CD4-positive, CD25-positive, alpha-beta regulatory T cell (primary cell): Measurements from ENCODE around the gene VTI1A. TPM values are rescaled to one million over a fixed set of nuclear protein-coding genes. Genes with fewer than 3 reads are reported as not detected.

Experiments
- ATAC-seq, 2 donors: fragments of 150-1000 bp; cut with Tn5 transposase; one replicate each; pipeline ENCODE4 v1.10.0; 2021; ENCODE audit warnings: low read depth in 2 of 2, moderate number of reproducible peaks in 2 of 2, moderate library complexity in 1 of 2
- DNase-seq, 3 donors: peaks; one replicate each; pipeline versions ENCODE4 v3.0.0 to v3.0.0-alpha.2; 2012 to 2022; ENCODE audit warnings: mixed read lengths in 1 of 3
- H3K27ac ChIP-seq: one replicate; pipeline ENCODE4 v1.7.0; 2013; ENCODE audit warnings: mild to moderate bottlenecking, low read length; ENCODE audit not compliant: insufficient read depth, poor library complexity, severe bottlenecking
- H3K27me3 ChIP-seq: one replicate; pipeline ENCODE4 v1.7.0; 2013; ENCODE audit warnings: low read length; ENCODE audit not compliant: control insufficient read depth, insufficient read depth
- H3K36me3 ChIP-seq: one replicate; pipeline ENCODE4 v1.7.0; 2013; ENCODE audit warnings: mild to moderate bottlenecking, low read length, moderate library complexity; ENCODE audit not compliant: control insufficient read depth, insufficient read depth
- H3K4me1 ChIP-seq: 2 replicates; pipeline ENCODE4 v1.7.0; 2013; ENCODE audit warnings: mild to moderate bottlenecking, low read length; ENCODE audit not compliant: insufficient read depth, control insufficient read depth, poor library complexity, severe bottlenecking
- H3K4me3 ChIP-seq: one replicate; pipeline ENCODE4 v1.7.0; 2013; ENCODE audit warnings: low read depth, mild to moderate bottlenecking, low read length, moderate library complexity
- H3K9me3 ChIP-seq, 2 experiments: 1 replicate in 1 of 2; 2 replicates in 1 of 2; pipeline ENCODE4 v1.7.0; 2013; ENCODE audit warnings: low read length in 2 of 2, mild to moderate bottlenecking in 1 of 2, moderate library complexity in 1 of 2; ENCODE audit not compliant: control insufficient read depth in 2 of 2
- H3K27ac Mint-ChIP-seq, 3 donors: one replicate each; pipeline ENCODE4 v1.8.0; 2020 to 2022; ENCODE audit warnings: mild to moderate bottlenecking in 3 of 3, mixed read lengths in 3 of 3, moderate library complexity in 2 of 3
- H3K27me3 Mint-ChIP-seq: one replicate; pipeline ENCODE4 v1.8.0; 2022; ENCODE audit warnings: mild to moderate bottlenecking, mixed read lengths
- H3K36me3 Mint-ChIP-seq: one replicate; pipeline ENCODE4 v1.8.0; 2020; ENCODE audit warnings: mixed read lengths
- H3K4me1 Mint-ChIP-seq, 4 donors: one replicate each; pipeline ENCODE4 v1.8.0; 2020 to 2022; ENCODE audit warnings: mixed read lengths in 4 of 4, mild to moderate bottlenecking in 1 of 4
- H3K4me3 Mint-ChIP-seq, 4 donors: one replicate each; pipeline ENCODE4 v1.8.0; 2020 to 2022; ENCODE audit warnings: mild to moderate bottlenecking in 4 of 4, mixed read lengths in 4 of 4, moderate library complexity in 3 of 4
- H3K9me3 Mint-ChIP-seq, 7 donors: one replicate each; pipeline ENCODE4 v1.8.0; 2020 to 2022; ENCODE audit warnings: mixed read lengths in 7 of 7, mild to moderate bottlenecking in 3 of 7, moderate library complexity in 2 of 7
- polyA plus RNA-seq, 4 donors: library from polyadenylated mRNA; unstranded; fragments of 300-500 nt; fragmentation: Illumina TruSeq; gene quantifications; one replicate each; pipeline ENCODE4 v1.2.3, GENCODE V29; 2021
- total RNA-seq: library from RNA; stranded (reverse); gene quantifications from one replicate; pipeline ENCODE4 v1.2.3, GENCODE V29; 2022

Gene VTI1A
- total and polyA plus RNA-seq, 5 donors from 2014 or later: 25.5 to 77.7 (median 35.1) TPM

- H3K4me1 ChIP-seq: no peaks in the 10 kb centered on the region
- no peak for ATAC-seq
- DNase-seq: no peak
- H3K27me3 ChIP-seq: no peaks in the 10 kb centered on the region
- Mint-ChIP-seq H3K27ac (no peak overlapping the region), H3K4me3 (no peak overlapping the region), H3K36me3 (peaks cover 30% of the 10 kb centered on the region), H3K4me1 (peaks cover 0 to 7% (median 1%) of the 10 kb centered on the region in 4 donors), H3K27me3 (no peaks in the 10 kb centered on the region), H3K9me3 (no peaks in the 10 kb centered on the region)
- no peak overlapping the region for H3K4me3 ChIP-seq
- no peaks in the 10 kb centered on the region for H3K36me3 ChIP-seq
- H3K9me3 ChIP-seq: no peaks in the 10 kb centered on the region
- no peak overlapping the region for H3K27ac ChIP-seq
Observed at GRCh38 chr10:112774210-112774609, 327.2 kb downstream of the VTI1A start.

GRCh38 chr10:112774798-112775197 is 327.8 kb downstream of the VTI1A start:
- ATAC-seq (no peak), DNase-seq (no peak)
- Mint-ChIP-seq H3K27ac (no peak overlapping the region), H3K27me3 (no peaks in the 10 kb centered on the region), H3K4me1 (peaks cover 0 to 11% (median 1%) of the 10 kb centered on the region in 4 donors), H3K9me3 (no peaks in the 10 kb centered on the region), H3K4me3 (no peak overlapping the region), H3K36me3 (peaks cover 33% of the 10 kb centered on the region)
- Histone ChIP-seq H3K27ac (no peak overlapping the region), H3K36me3 (no peaks in the 10 kb centered on the region), H3K4me3 (no peak overlapping the region), H3K4me1 (no peaks in the 10 kb centered on the region), H3K27me3 (no peaks in the 10 kb centered on the region), H3K9me3 (no peaks in the 10 kb centered on the region)

GRCh38 chr10:112775381-112775780 is 328.4 kb downstream of the VTI1A start:
- Mint-ChIP-seq H3K9me3 (no peaks in the 10 kb centered on the region), H3K27me3 (no peaks in the 10 kb centered on the region), H3K27ac (no peak overlapping the region), H3K4me1 (peaks cover 0 to 11% (median 1%) of the 10 kb centered on the region in 4 donors), H3K36me3 (peaks cover 33% of the 10 kb centered on the region), H3K4me3 (no peak overlapping the region)
- no peaks in the 10 kb centered on the region for H3K27me3 ChIP-seq
- no peaks in the 10 kb centered on the region for H3K4me1 ChIP-seq
- no peak for ATAC-seq
- no peak overlapping the region for H3K27ac ChIP-seq
- no peak overlapping the region for H3K4me3 ChIP-seq
- H3K36me3 ChIP-seq: no peaks in the 10 kb centered on the region
- no peaks in the 10 kb centered on the region for H3K9me3 ChIP-seq
- DNase-seq: no peak

GRCh38 chr10:112775892-112776674 is 329.1 kb downstream of the VTI1A start:
- Mint-ChIP-seq H3K4me1 (peaks cover 0 to 11% (median 1%) of the 10 kb centered on the region in 4 donors), H3K27me3 (no peaks in the 10 kb centered on the region), H3K36me3 (peaks cover 36% of the 10 kb centered on the region), H3K4me3 (no peak overlapping the region), H3K27ac (no peak overlapping the region), H3K9me3 (peaks cover 0 to under 1% (median 0%) of the 10 kb centered on the region in 7 donors)
- no peak overlapping the region for H3K4me3 ChIP-seq
- H3K27me3 ChIP-seq: no peaks in the 10 kb centered on the region
- no peak overlapping the region for H3K27ac ChIP-seq
- no peaks in the 10 kb centered on the region for H3K36me3 ChIP-seq
- H3K9me3 ChIP-seq: no peaks in the 10 kb centered on the region
- no peaks in the 10 kb centered on the region for H3K4me1 ChIP-seq
- no peak for ATAC-seq
- DNase-seq: no peak

GRCh38 chr10:112778579-112778978 is 331.6 kb downstream of the VTI1A start:
- Mint-ChIP-seq H3K4me1 (peaks cover 0 to 11% (median 1%) of the 10 kb centered on the region in 4 donors), H3K27me3 (no peaks in the 10 kb centered on the region), H3K27ac (peak overlapping the region in 1 of 3 donors; percentile 45), H3K9me3 (peaks cover 0 to 1% (median 0%) of the 10 kb centered on the region in 7 donors), H3K4me3 (no peak overlapping the region), H3K36me3 (peaks cover 32% of the 10 kb centered on the region)
- H3K9me3 ChIP-seq: no peaks in the 10 kb centered on the region
- no peak for DNase-seq
- no peaks in the 10 kb centered on the region for H3K36me3 ChIP-seq
- no peak for ATAC-seq
- H3K27me3 ChIP-seq: no peaks in the 10 kb centered on the region
- H3K4me3 ChIP-seq: no peak overlapping the region
- H3K27ac ChIP-seq: no peak overlapping the region
- H3K4me1 ChIP-seq: no peaks in the 10 kb centered on the region

GRCh38 chr10:112779025-112779770 is 332.2 kb downstream of the VTI1A start:
- Mint-ChIP-seq H3K4me3 (no peak overlapping the region), H3K27me3 (no peaks in the 10 kb centered on the region), H3K9me3 (peaks cover 0 to 1% (median 0%) of the 10 kb centered on the region in 7 donors), H3K36me3 (peaks cover 34% of the 10 kb centered on the region), H3K27ac (peak overlapping the region in 1 of 3 donors; percentile 45), H3K4me1 (peaks cover 0 to 11% (median 1%) of the 10 kb centered on the region in 4 donors)
- Histone ChIP-seq H3K4me3 (no peak overlapping the region), H3K27me3 (no peaks in the 10 kb centered on the region), H3K27ac (no peak overlapping the region), H3K36me3 (no peaks in the 10 kb centered on the region), H3K9me3 (no peaks in the 10 kb centered on the region), H3K4me1 (no peaks in the 10 kb centered on the region)
- ATAC-seq (no peak), DNase-seq (peak in 1 of 3 donors; percentile 4)

GRCh38 chr10:112782200-112782907 is 335.3 kb downstream of the VTI1A start:
- H3K36me3 ChIP-seq: no peaks in the 10 kb centered on the region
- Mint-ChIP-seq H3K4me1 (peaks cover 0 to 11% (median 1%) of the 10 kb centered on the region in 4 donors), H3K36me3 (peaks cover 38% of the 10 kb centered on the region)

More at GRCh38 chr10:112782200-112782907, 335.3 kb downstream of the VTI1A start:
- ATAC-seq (no peak), DNase-seq (no peak)
- Mint-ChIP-seq H3K27me3 (no peaks in the 10 kb centered on the region), H3K9me3 (peaks cover 0 to 9% (median 0%) of the 10 kb centered on the region in 7 donors), H3K4me3 (no peak overlapping the region), H3K27ac (no peak overlapping the region)
- H3K27me3 ChIP-seq: no peaks in the 10 kb centered on the region
- no peak overlapping the region for H3K4me3 ChIP-seq
- no peaks in the 10 kb centered on the region for H3K4me1 ChIP-seq
- no peaks in the 10 kb centered on the region for H3K9me3 ChIP-seq
- no peak overlapping the region for H3K27ac ChIP-seq
